Stimulated activated CD8-positive, alpha-beta memory T cell treated with anti-CD3 and anti-CD28 coated beads, Interleukin-4, amount 100 ng/mL, for 1 hour (primary cell): ENCODE results near the gene GOLIM4.

Experiments used
- DNase-seq, 2 donors: peaks; one replicate each; pipeline ENCODE4 v3.0.0-alpha.2; 2020; ENCODE audit warnings: low read depth in 2 of 2, low spot score in 1 of 2

Gene GOLIM4

DNA sequence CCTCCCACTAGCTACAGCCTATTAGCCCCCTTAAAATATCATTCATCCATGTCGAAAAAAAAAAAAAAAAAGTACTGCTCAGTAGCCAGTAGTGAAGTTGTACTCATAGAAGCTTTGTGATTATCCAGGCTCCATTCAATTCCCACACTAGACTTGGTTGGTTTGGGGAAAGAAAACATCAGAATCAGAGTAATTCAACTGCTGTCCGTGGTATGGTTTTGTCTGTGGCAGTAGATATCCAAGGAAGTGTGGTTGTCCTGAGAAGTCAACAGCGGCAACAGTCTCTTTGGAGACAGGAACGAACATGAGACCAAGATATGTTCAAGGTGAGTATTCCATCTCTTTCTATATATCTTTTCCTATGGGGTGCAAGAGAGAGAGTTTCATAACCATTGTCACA is 99.2 kb downstream of the GOLIM4 start:
- no peak for DNase-seq

DNA sequence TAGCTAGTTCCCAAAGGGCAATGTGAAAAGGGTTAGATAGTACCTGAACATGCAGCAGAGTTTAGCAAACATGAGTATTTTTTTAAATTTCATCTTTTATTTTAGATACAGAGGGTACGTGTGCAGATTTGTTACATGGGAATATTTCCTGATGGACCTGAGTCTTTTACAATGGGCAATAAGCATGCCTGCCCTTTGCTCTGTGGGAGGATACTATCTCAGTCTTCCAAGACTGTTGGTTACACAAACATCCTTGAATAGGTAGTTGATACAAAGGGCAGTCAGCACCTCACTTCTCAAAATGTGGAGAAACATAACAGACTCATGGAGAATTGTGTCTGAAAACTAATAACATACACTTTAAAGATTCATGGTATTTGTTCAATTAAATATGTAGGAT is 103.3 kb downstream of the GOLIM4 start:
- no peak for DNase-seq

DNA sequence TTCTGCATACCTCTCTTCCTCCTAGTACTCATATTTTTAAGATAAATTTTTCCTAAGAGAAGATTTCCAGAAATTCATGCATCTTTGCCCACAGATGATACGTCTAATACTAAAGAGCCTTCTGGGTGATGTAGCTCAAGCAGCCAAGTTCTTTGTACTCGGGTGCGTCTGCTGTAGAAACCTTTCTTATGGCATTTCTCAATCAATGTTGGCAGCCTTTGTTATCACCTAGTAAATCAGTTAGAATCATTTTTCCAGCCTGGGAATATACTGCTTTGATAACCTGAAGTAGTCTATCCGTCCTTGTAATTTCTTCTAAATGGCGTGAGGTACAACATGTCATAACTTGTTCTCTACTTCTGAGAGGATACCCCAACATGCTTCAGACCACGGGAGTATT is 104.5 kb downstream of the GOLIM4 start:
- no peak for DNase-seq

DNA sequence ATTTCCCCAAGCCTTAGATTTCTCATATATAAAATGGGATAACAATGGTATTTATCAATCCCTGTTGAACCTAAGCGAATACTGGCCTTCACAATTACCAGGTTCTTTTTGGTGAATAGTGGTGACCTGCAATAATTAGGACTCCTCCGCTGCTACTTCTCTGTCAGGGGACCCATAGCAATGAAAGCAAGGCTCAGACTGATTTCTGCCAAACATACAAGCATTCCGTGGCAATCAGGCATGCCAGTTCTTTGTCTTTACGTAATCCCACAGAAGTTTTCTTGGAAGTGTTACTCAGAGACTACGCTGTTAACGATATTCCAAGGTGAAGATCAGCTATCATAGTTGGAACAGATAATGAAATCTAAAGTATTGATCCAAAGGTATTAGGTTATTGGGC is 105.7 kb downstream of the GOLIM4 start:
- no peak for DNase-seq

GRCh38 chr3:167989066-167989465 is 106.7 kb downstream of the GOLIM4 start:
- DNase-seq, result no peak

GRCh38 chr3:167983583-167983982 is 112.1 kb downstream of the GOLIM4 start:
- DNase-seq, result no peak

DNA sequence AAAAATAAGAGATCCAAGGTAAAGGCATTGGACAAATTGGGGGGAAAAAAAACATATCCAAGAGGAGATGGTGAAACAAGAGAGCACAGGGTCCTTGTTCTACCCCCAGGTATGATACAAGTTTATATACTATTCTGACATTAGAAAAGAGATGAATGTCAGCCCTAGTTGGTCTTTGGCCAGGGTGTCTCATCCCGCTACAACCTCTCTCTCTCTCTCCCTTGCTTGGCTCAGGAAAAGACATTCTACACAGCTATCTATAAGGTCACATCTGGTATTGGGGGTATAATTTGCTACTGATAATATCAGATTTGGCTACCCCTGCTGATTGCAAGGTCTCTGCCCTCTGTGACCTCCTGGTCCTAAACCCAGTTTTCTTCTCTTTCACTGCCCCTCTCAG is 117.2 kb downstream of the GOLIM4 start:
- DNase-seq, result no peak

GRCh38 chr3:167978071-167978470 is 117.7 kb downstream of the GOLIM4 start:
- DNase-seq, result no peak

- DNase-seq, result no peak
Measured at GRCh38 chr3:167976516-167977361, 119.0 kb downstream of the GOLIM4 start.

GRCh38 chr3:167973901-167974300 is 121.8 kb downstream of the GOLIM4 start:
- DNase-seq, result no peak

GRCh38 chr3:167973046-167973445 is 122.7 kb downstream of the GOLIM4 start:
- DNase-seq, result no peak

- no peak for DNase-seq
Measured at GRCh38 chr3:167972502-167972901, 123.2 kb downstream of the GOLIM4 start.

- DNase-seq, result no peak
Measured at GRCh38 chr3:167969548-167969947, 126.2 kb downstream of the GOLIM4 start.

DNA sequence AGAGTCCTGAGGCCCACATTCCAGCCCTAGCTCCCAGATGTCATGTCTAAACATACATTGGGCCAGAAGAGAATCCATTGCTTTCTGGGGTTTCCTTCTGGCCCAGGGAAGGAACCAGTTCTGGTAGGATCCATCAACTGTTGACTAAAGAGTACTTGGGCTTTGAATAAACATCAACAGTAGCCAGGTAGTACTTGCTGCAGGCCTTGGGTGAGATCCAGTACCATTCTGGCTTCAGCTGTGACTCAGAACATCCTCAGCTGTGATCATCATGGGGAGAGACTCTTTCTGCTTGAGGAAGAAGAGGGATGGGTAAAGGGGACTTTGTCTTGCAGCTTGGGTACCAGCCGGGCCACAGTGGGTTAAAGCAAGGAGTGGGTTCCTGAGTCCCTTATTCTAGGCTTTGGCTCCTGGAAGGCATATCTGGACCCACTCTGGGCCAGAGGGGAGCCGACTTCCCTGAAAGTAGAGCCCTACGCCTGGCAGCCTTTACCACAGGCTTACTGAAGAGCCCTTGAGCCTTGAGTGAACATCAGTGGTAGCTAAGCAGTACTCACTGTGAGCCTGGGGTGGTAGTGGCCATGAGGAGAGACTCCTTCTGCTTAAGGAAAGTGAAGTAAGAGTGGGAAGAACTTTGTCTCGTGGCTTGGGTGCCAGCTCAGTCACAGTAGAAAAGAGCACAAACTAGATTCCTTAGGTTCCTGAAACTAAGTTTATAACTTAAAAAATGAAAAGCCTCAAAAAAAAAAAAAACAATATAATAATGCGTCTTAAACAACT is 128.3 kb downstream of the GOLIM4 start:
- no peak for DNase-seq
